Neural cell (in vitro differentiated cells): ENCODE data around the gene PRKAR1B. TPM values are rescaled to one million over a fixed set of nuclear protein-coding genes. Genes with fewer than 3 reads are reported as not detected.

Source experiments
- H2AFZ ChIP-seq: fragments of 200-600, 300-800 bp; sonication (generic), shearing (Covaris generic); 2 replicates; pipeline ENCODE4 v1.6.0; 2014; ENCODE audit warnings: low read depth, mild to moderate bottlenecking, antibody characterized with exemption, low read length, moderate library complexity
- H3F3A ChIP-seq: fragments of 200-600 bp; shearing (Covaris generic); 2 replicates; pipeline ENCODE4 v1.6.1; 2016; ENCODE audit warnings: mild to moderate bottlenecking, moderate library complexity, mixed read lengths, antibody characterized with exemption, low read length; ENCODE audit not compliant: insufficient read depth, poor library complexity, severe bottlenecking
- H3K27ac ChIP-seq: fragments of 200-600, 300-800 bp; sonication (generic), shearing (Covaris generic); 2 replicates; pipeline ENCODE4 v1.5.1; 2014; ENCODE audit warnings: mild to moderate bottlenecking, low read length, moderate library complexity
- H3K27me3 ChIP-seq: fragments of 300-800, 200-600 bp; sonication (generic), shearing (Covaris generic); 2 replicates; pipeline ENCODE4 v1.6.0; 2014; ENCODE audit warnings: mild to moderate bottlenecking, low read depth, low read length, moderate library complexity; ENCODE audit not compliant: insufficient read depth
- H3K36me3 ChIP-seq: fragments of 300-800, 200-600 bp; sonication (generic), shearing (Covaris generic); 2 replicates; pipeline ENCODE4 v1.5.1; 2014; ENCODE audit warnings: mild to moderate bottlenecking, antibody characterized with exemption, low read length, moderate library complexity; ENCODE audit not compliant: insufficient read depth
- H3K4me2 ChIP-seq: fragments of 300-800, 200-600 bp; sonication (generic), shearing (Covaris generic); 2 replicates; pipeline ENCODE4 v1.6.0; 2014; ENCODE audit warnings: mild to moderate bottlenecking, low read length
- H3K4me3 ChIP-seq: fragments of 300-800, 200-600 bp; sonication (generic), shearing (Covaris generic); 2 replicates; pipeline ENCODE4 v1.5.1; 2014; ENCODE audit warnings: mild to moderate bottlenecking, low read length, moderate library complexity
- H3K79me2 ChIP-seq: fragments of 200-600 bp; shearing (Covaris generic); replicated peaks from 2 replicates; pipeline ENCODE4 v1.6.0; 2014; ENCODE audit warnings: mild to moderate bottlenecking, low read length, moderate library complexity; ENCODE audit not compliant: insufficient read depth
- H3K9ac ChIP-seq: fragments of 300-800, 200-600 bp; sonication (generic), shearing (Covaris generic); 2 replicates; pipeline ENCODE4 v1.6.1; 2016; ENCODE audit warnings: mild to moderate bottlenecking, low read length, mixed read lengths
- H3K9me2 ChIP-seq: fragments of 200-600 bp; shearing (Covaris generic); 2 replicates; pipeline ENCODE4 v1.6.1; 2016; ENCODE audit warnings: mild to moderate bottlenecking, low read length, mixed read lengths; ENCODE audit not compliant: insufficient read depth
- H3K9me3 ChIP-seq: fragments of 200-600, 300-800 bp; sonication (generic), shearing (Covaris generic); 2 replicates; pipeline ENCODE4 v1.6.1; 2016; ENCODE audit warnings: mild to moderate bottlenecking, mixed run types, low read length, moderate library complexity, mixed read lengths
- H4K20me1 ChIP-seq: fragments of 200-600 bp; shearing (Covaris generic); 2 replicates; pipeline ENCODE4 v1.6.1; 2016; ENCODE audit warnings: mild to moderate bottlenecking, mixed run types; ENCODE audit not compliant: insufficient read depth
- CTCF ChIP-seq: fragments of 450-650 bp; IDR thresholded peaks from 2 replicates; pipeline ENCODE4 v1.5.1; 2014; ENCODE audit warnings: antibody characterized with exemption, mild to moderate bottlenecking, moderate library complexity; ENCODE audit not compliant: poor library complexity, severe bottlenecking
- EP300 ChIP-seq: fragments of 450-650 bp; conservative IDR thresholded peaks from 2 replicates; pipeline ENCODE4 v1.6.1; 2014; ENCODE audit warnings: antibody characterized with exemption, mild to moderate bottlenecking, moderate library complexity; ENCODE audit not compliant: poor library complexity, severe bottlenecking
- EZH2 ChIP-seq: fragments of 200-600, 300-800 bp; shearing (Covaris generic), sonication (generic); IDR thresholded peaks from 2 replicates; pipeline ENCODE4 v1.6.1; 2014; ENCODE audit warnings: antibody characterized with exemption, low read length, borderline replicate concordance, mild to moderate bottlenecking; ENCODE audit not compliant: insufficient read depth, poor library complexity, severe bottlenecking
- MXI1 ChIP-seq: fragments of 450-650 bp; conservative IDR thresholded peaks from 2 replicates; pipeline ENCODE4 v1.6.1; 2014; ENCODE audit warnings: antibody characterized with exemption, mild to moderate bottlenecking; ENCODE audit not compliant: poor library complexity, severe bottlenecking
- POLR2AphosphoS5 ChIP-seq: IDR thresholded peaks from 2 replicates; pipeline ENCODE4 v1.6.1; 2012
- RAD21 ChIP-seq: fragments of 450-650 bp; conservative IDR thresholded peaks from 2 replicates; pipeline ENCODE4 v1.6.1; 2014; ENCODE audit warnings: antibody characterized with exemption, mild to moderate bottlenecking, moderate library complexity
- SMC3 ChIP-seq: fragments of 450-650 bp; conservative IDR thresholded peaks from 2 replicates; pipeline ENCODE4 v1.6.1; 2014; ENCODE audit warnings: antibody characterized with exemption, mild to moderate bottlenecking, moderate library complexity; ENCODE audit not compliant: poor library complexity
- TAF1 ChIP-seq: IDR thresholded peaks from 2 replicates; pipeline ENCODE4 v1.6.1; 2012; ENCODE audit warnings: low read depth
- polyA plus RNA-seq: library from polyadenylated mRNA; depleted of rRNA; stranded (reverse); fragments of >200 nt; gene quantifications from 2 replicates; pipeline ENCODE4 v1.2.3, GENCODE V29; 2014
- TF ChIP-seq, protein P1 (sequence below): IDR thresholded peaks from 2 replicates; pipeline ENCODE4 v1.6.1; 2012; ENCODE audit warnings: borderline replicate concordance

Gene PRKAR1B
- polyA plus RNA-seq, 1 donor from 2014 or later: 38.6 TPM

DNA sequence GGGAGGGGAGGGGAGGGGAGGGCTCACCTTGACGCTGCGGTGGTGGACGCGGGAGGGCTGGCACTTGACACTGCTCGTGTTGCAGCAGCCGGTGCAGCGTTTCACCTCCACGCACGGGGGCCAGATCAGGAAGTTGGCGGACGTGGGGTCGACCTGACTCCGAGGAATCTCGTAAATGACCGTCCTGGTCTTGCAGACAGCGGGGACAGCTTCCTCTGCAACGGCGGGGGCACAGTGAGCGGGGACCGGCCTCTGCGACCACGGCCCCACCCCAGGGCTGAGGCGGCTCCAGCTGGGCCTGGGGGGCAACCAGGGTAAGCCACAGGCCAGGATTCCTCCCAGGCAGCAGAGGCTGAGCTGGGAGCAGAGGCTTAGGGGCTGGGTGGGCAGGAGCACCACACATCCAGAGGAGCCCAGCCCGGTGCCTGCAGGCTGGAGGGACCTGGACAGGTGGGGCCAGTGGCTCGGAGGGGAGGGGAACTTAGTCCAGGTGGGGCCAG lies 216.2 kb downstream of the PRKAR1B start:
- H3K9me2 ChIP-seq: no peaks in the 10 kb centered on the region
- no peak overlapping the region for H3K4me2 ChIP-seq
- H3K36me3 ChIP-seq: no peaks in the 10 kb centered on the region
- no peaks in the 10 kb centered on the region for H3F3A ChIP-seq
- no peaks in the 10 kb centered on the region for H3K9me3 ChIP-seq
- H2AFZ ChIP-seq: no peak overlapping the region
- H3K4me3 ChIP-seq: no peak overlapping the region
- H3K79me2 ChIP-seq: no peaks in the 10 kb centered on the region
- peaks cover 17% of the 10 kb centered on the region for H3K27me3 ChIP-seq
- no peak overlapping the region for H3K27ac ChIP-seq
- no peak for TF ChIP-seq EP300
- TF ChIP-seq POLR2AphosphoS5: no peak
- no peak for TF ChIP-seq TAF1
- TF ChIP-seq, protein P1, sequence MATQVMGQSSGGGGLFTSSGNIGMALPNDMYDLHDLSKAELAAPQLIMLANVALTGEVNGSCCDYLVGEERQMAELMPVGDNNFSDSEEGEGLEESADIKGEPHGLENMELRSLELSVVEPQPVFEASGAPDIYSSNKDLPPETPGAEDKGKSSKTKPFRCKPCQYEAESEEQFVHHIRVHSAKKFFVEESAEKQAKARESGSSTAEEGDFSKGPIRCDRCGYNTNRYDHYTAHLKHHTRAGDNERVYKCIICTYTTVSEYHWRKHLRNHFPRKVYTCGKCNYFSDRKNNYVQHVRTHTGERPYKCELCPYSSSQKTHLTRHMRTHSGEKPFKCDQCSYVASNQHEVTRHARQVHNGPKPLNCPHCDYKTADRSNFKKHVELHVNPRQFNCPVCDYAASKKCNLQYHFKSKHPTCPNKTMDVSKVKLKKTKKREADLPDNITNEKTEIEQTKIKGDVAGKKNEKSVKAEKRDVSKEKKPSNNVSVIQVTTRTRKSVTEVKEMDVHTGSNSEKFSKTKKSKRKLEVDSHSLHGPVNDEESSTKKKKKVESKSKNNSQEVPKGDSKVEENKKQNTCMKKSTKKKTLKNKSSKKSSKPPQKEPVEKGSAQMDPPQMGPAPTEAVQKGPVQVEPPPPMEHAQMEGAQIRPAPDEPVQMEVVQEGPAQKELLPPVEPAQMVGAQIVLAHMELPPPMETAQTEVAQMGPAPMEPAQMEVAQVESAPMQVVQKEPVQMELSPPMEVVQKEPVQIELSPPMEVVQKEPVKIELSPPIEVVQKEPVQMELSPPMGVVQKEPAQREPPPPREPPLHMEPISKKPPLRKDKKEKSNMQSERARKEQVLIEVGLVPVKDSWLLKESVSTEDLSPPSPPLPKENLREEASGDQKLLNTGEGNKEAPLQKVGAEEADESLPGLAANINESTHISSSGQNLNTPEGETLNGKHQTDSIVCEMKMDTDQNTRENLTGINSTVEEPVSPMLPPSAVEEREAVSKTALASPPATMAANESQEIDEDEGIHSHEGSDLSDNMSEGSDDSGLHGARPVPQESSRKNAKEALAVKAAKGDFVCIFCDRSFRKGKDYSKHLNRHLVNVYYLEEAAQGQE: no peak
- TF ChIP-seq EZH2: no peak
- no peak for TF ChIP-seq SMC3
- no peak for TF ChIP-seq RAD21
- no peaks in the 10 kb centered on the region for H4K20me1 ChIP-seq
- H3K9ac ChIP-seq: no peak overlapping the region

- Histone ChIP-seq H3F3A (no peaks in the 10 kb centered on the region), H3K9me3 (no peaks in the 10 kb centered on the region), H3K79me2 (no peaks in the 10 kb centered on the region), H3K9ac (no peak overlapping the region), H4K20me1 (no peaks in the 10 kb centered on the region), H3K27ac (no peak overlapping the region), H2AFZ (no peak overlapping the region), H3K36me3 (no peaks in the 10 kb centered on the region), H3K4me2 (no peak overlapping the region), H3K27me3 (peaks cover 9% of the 10 kb centered on the region), H3K4me3 (no peak overlapping the region), H3K9me2 (no peaks in the 10 kb centered on the region)
- TF ChIP-seq POLR2AphosphoS5 (no peak), CTCF (no peak), SMC3 (no peak), RAD21 (no peak), MXI1 (no peak), EZH2 (no peak), EP300 (no peak), TAF1 (no peak)
- TF ChIP-seq, protein P1: no peak
Measured at GRCh38 chr7:510131-510481, 217.0 kb downstream of the PRKAR1B start.
